ENCODE data around the gene POR.

Gene POR

GRCh38 chr7:75914655-75915415 is at the start of gene POR:
Gene POR (plus strand): TSS chr7:75915155. CDS start chr7:75954002, 38,847 bp downstream.
- H3K4me3 ChIP-seq: peak within 1 kb of the TSS; percentile 99
- H3K27ac ChIP-seq: peak within 1 kb of the TSS; percentile 83 to 93
- DNase-seq (ENCODE audit: low spot score): peak; percentile 97
- no peak for TF ChIP-seq CTCF (IDR thresholded peaks at IDR 0.05)

- DNase-seq (ENCODE audit: low spot score): no peak
- H3K4me3 ChIP-seq: no peak overlapping the region
- H3K27ac ChIP-seq: no peak overlapping the region
- TF ChIP-seq CTCF (IDR thresholded peaks at IDR 0.05): no peak
Observed at GRCh38 chr7:75866114-75866488, 48.9 kb upstream of the POR start.

GRCh38 chr7:75866489-75867389 is 48.2 kb upstream of the POR start:
- no peak for DNase-seq (ENCODE audit: low spot score)
- Histone ChIP-seq H3K4me3 (no peak overlapping the region), H3K27ac (no peak overlapping the region)
- TF ChIP-seq CTCF (IDR thresholded peaks at IDR 0.05): peak; percentile 85

- TF ChIP-seq CTCF (IDR thresholded peaks at IDR 0.05): no peak
- Histone ChIP-seq H3K27ac (no peak overlapping the region), H3K4me3 (no peak overlapping the region)
- DNase-seq (ENCODE audit: low spot score): no peak
Observed at GRCh38 chr7:75867390-75867717, 47.6 kb upstream of the POR start.

GRCh38 chr7:75868153-75868552 is 46.8 kb upstream of the POR start:
- Histone ChIP-seq H3K27ac (no peak overlapping the region), H3K4me3 (no peak overlapping the region)
- DNase-seq (ENCODE audit: low spot score): no peak
- no peak for TF ChIP-seq CTCF (IDR thresholded peaks at IDR 0.05)

GRCh38 chr7:75869776-75870379 is 45.1 kb upstream of the POR start:
- DNase-seq (ENCODE audit: low spot score): no peak
- Histone ChIP-seq H3K27ac (no peak overlapping the region), H3K4me3 (no peak overlapping the region)
- TF ChIP-seq CTCF (IDR thresholded peaks at IDR 0.05): no peak
